HG02840 (cell line): Measurements from ENCODE around the gene VPS13C.
"Not testable (repeated sequence)": the region's sequence is repeated elsewhere in the genome, so short reads cannot be mapped to it uniquely, and the experiment has no call there.

ENCODE experiments used
- ATAC-seq: cut with Tn5 transposase; IDR thresholded peaks from one replicate; pipeline ENCODE4 v1.9.1; 2021; ENCODE audit warnings: mild to moderate bottlenecking, moderate library complexity, moderate number of reproducible peaks; ENCODE audit not compliant: unreplicated experiment, low FRiP score

The VPS13C gene

GRCh38 chr15:62071711-62072308 is 11.6 kb upstream of the VPS13C start:
- ATAC-seq: no peak

- no peak for ATAC-seq
Measured at GRCh38 chr15:62069551-62069950, 9.3 kb upstream of the VPS13C start.

GRCh38 chr15:62068810-62069167 is 8.5 kb upstream of the VPS13C start:
- ATAC-seq: no peak

GRCh38 chr15:62068071-62068809 is 8.0 kb upstream of the VPS13C start:
- ATAC-seq: no peak

- ATAC-seq: no peak
Measured at GRCh38 chr15:62067448-62068044, 7.3 kb upstream of the VPS13C start.

GRCh38 chr15:62066663-62067447 is 6.6 kb upstream of the VPS13C start, which contains the start of gene C2CD4A:
Gene C2CD4A (plus strand): TSS chr15:62066977. CDS start chr15:62067614, 637 bp downstream.
- ATAC-seq: no peak

- no peak for ATAC-seq
Measured at GRCh38 chr15:62063825-62064635, 3.8 kb upstream of the VPS13C start.

GRCh38 chr15:62060896-62061280 is 641 bp upstream of the VPS13C start:
- ATAC-seq: no peak

GRCh38 chr15:62059816-62060112 is 483 bp downstream of the VPS13C start:
- peak; percentile 72 for ATAC-seq

GRCh38 chr15:62059108-62059815 is 985 bp downstream of the VPS13C start:
- ATAC-seq: no peak

- no peak for ATAC-seq
Measured at GRCh38 chr15:62058327-62059028, 1.8 kb downstream of the VPS13C start.

GRCh38 chr15:62057341-62057980 is 2.8 kb downstream of the VPS13C start:
- no peak for ATAC-seq

- ATAC-seq: no peak
Measured at GRCh38 chr15:62054979-62055378, 5.3 kb downstream of the VPS13C start.

GRCh38 chr15:62053439-62054085 is 6.7 kb downstream of the VPS13C start:
- ATAC-seq: no peak

- no peak for ATAC-seq
Measured at GRCh38 chr15:62052713-62053112, 7.5 kb downstream of the VPS13C start.

- ATAC-seq: no peak
Measured at GRCh38 chr15:62051166-62051565, 9.1 kb downstream of the VPS13C start.

- no peak for ATAC-seq
Measured at GRCh38 chr15:62050115-62050514, 10.1 kb downstream of the VPS13C start.

GRCh38 chr15:62048254-62048653 is 12.0 kb downstream of the VPS13C start:
- not testable (repeated sequence) for ATAC-seq
